Muscle layer of duodenum (tissue), 2 donors: Measurements from ENCODE around the gene TACC3.

Source experiments
- H3K27ac ChIP-seq: one replicate; pipeline ENCODE4 v1.7.0; 2013; ENCODE audit warnings: mild to moderate bottlenecking, low read length
- H3K27me3 ChIP-seq: one replicate; pipeline ENCODE4 v1.7.0; 2013; ENCODE audit warnings: low read depth, mild to moderate bottlenecking, control low read depth, low read length
- H3K36me3 ChIP-seq, 2 donors: one replicate each; pipeline ENCODE4 v1.7.0; 2013; ENCODE audit warnings: low read length in 2 of 2, control low read depth in 1 of 2, mild to moderate bottlenecking in 1 of 2; ENCODE audit not compliant: insufficient read depth in 2 of 2, control insufficient read depth in 1 of 2
- H3K4me1 ChIP-seq, 2 donors: one replicate each; pipeline ENCODE4 v1.7.0; 2013; ENCODE audit warnings: low read length in 2 of 2, mild to moderate bottlenecking in 2 of 2, control low read depth in 1 of 2, moderate library complexity in 1 of 2; ENCODE audit not compliant: insufficient read depth in 2 of 2, control insufficient read depth in 1 of 2
- H3K4me3 ChIP-seq, 2 donors: one replicate each; pipeline ENCODE4 v1.7.0; 2013; ENCODE audit warnings: low read length in 2 of 2, low read depth in 1 of 2, mild to moderate bottlenecking in 1 of 2
- H3K9me3 ChIP-seq, 2 donors: one replicate each; pipeline ENCODE4 v1.7.0; 2013; ENCODE audit warnings: low read length in 2 of 2, control low read depth in 1 of 2, mild to moderate bottlenecking in 1 of 2; ENCODE audit not compliant: control insufficient read depth in 1 of 2
- donor health status: healthy.

The TACC3 gene

GRCh38 chr4:1749370-1749769 lies 28.0 kb downstream of the TACC3 start:
- no peak overlapping the region for H3K27ac ChIP-seq
- no peaks in the 10 kb centered on the region for H3K27me3 ChIP-seq
- no peak overlapping the region for H3K4me3 ChIP-seq
- peaks cover 0 to 6% of the 10 kb centered on the region in 2 donors for H3K4me1 ChIP-seq
- no peaks in the 10 kb centered on the region for H3K9me3 ChIP-seq
- peaks cover 0 to 4% of the 10 kb centered on the region in 2 donors for H3K36me3 ChIP-seq

DNA sequence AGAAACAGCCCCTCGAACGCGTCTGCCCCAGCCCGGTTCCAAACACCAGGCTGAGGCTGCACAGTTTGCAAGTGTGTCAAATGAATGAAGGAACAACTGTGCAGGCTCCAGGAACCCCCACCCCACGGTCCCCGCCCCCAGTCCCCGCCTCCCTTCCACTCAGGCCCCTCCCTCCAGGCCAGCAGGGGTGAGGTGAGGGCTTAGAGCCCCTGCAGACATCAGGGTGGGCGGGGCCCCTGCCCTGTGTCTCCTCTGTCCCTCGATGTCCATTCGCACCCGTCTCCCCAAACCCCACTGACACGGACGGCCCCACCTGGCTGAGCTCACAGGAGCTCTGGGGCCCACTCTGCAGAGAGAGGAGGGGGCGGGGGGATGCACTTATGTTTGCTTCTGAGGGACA lies 28.5 kb downstream of the TACC3 start:
- Histone ChIP-seq H3K9me3 (no peaks in the 10 kb centered on the region), H3K27me3 (no peaks in the 10 kb centered on the region), H3K36me3 (no peaks in the 10 kb centered on the region), H3K4me1 (peaks cover 0 to 6% of the 10 kb centered on the region in 2 donors), H3K27ac (no peak overlapping the region), H3K4me3 (no peak overlapping the region)

DNA sequence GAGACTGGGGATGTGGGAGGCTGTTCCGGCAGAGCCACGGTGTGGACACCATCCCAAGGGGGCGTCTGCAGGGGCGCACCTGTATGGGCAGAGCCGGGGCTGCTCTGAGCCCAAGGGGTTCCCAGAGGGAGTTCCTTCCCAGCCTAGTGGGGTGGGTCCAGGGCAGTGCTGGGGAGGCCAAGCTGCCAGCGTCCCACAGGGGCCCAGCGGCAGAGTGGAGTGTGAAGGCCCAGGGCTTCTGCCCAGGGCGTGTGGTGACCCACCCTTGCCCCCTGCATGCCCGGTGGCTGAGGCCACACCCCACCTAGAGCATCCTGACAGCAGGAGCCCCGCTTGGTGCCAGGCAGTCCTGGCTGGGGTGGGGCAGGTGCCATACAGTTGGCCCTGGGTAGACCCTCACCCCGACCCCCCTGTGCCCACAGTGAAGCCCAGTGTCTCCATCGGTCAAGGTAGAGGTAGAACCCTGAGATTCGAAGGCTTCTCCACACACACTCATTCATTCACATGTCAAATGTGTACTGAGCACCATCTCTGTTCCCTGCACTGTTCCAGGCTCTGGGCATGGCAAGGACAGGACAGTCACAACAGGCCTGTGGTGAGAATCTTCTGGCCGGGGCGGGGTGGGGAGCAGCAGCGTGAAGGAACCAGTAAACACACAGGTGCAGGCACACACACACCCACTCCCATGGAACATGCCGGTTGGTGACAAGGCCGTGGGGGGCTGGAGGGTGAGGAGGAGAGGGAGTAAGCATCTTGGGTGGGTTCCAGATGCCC lies 29.2 kb downstream of the TACC3 start:
- no peak overlapping the region for H3K27ac ChIP-seq
- no peaks in the 10 kb centered on the region for H3K36me3 ChIP-seq
- no peak overlapping the region for H3K4me3 ChIP-seq
- peaks cover 0 to 6% of the 10 kb centered on the region in 2 donors for H3K4me1 ChIP-seq
- no peaks in the 10 kb centered on the region for H3K9me3 ChIP-seq
- H3K27me3 ChIP-seq = no peaks in the 10 kb centered on the region

- Histone ChIP-seq H3K4me1 (peaks cover 0 to 6% of the 10 kb centered on the region in 2 donors), H3K27ac (no peak overlapping the region), H3K27me3 (no peaks in the 10 kb centered on the region), H3K9me3 (no peaks in the 10 kb centered on the region), H3K4me3 (no peak overlapping the region), H3K36me3 (no peaks in the 10 kb centered on the region)
Measured at GRCh38 chr4:1751155-1751918, 30.0 kb downstream of the TACC3 start.

DNA sequence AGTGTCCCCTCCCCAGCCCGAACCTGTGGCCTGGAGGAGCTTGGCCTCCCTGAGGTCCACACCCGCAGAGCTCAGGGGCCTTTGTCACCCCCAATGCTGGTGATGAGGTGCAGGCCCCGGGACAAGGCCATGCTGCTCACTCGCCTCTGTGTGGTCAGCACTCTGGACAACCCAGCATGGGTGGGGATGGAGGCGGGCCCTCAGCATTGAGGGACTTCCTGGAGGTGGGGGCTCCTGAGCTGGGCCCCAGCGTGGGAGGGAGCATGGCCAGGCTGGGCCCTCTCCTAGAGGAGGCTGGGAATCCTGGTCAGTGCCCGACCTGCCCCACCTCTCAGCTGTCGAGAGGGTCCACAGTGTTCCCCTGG lies 30.6 kb downstream of the TACC3 start:
- H3K9me3 ChIP-seq = no peaks in the 10 kb centered on the region
- peaks cover 0 to 6% of the 10 kb centered on the region in 2 donors for H3K4me1 ChIP-seq
- H3K27ac ChIP-seq = no peak overlapping the region
- no peaks in the 10 kb centered on the region for H3K27me3 ChIP-seq
- H3K4me3 ChIP-seq = no peak overlapping the region
- H3K36me3 ChIP-seq = no peaks in the 10 kb centered on the region

DNA sequence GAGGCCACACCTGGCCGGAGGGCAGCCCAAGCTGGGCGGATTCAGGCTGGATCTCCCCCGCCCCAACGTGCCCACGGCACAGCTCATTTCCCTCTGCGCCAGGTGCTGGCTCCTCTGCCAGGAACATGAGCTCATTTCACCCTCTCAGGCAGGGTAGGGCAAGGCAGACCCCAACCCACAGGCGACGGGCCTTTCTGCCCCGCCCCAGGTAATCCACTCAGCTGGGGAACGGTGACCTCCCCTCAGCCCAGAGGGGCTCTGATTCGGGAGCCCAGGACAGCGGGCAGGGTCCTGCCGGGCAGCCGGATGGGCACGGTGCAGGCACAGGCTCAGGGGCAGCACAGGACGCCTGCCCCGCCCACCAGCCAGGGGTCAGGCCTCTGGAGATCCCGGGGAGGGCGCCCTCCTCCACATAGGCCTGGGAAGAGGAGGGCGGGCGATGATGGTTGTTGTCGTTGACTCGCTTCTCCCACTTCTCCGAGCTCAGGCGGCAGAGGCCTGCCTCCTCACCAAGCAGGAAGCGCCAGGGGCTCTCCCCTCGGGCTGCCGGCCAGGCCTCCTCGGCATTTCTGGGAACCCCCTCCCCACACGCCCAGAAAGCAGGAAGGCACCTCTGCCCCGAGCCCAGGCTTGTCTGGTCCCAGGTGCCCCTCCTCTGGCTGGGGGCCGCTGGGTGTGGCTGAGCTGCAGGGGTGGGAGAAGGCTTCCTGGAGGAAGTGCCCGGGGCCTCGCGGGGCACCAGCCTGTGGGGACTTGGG lies 31.1 kb downstream of the TACC3 start:
- no peaks in the 10 kb centered on the region for H3K27me3 ChIP-seq
- H3K27ac ChIP-seq = no peak overlapping the region
- no peak overlapping the region for H3K4me3 ChIP-seq
- no peaks in the 10 kb centered on the region for H3K36me3 ChIP-seq
- H3K4me1 ChIP-seq = peaks cover 0 to 6% of the 10 kb centered on the region in 2 donors
- H3K9me3 ChIP-seq = no peaks in the 10 kb centered on the region

DNA sequence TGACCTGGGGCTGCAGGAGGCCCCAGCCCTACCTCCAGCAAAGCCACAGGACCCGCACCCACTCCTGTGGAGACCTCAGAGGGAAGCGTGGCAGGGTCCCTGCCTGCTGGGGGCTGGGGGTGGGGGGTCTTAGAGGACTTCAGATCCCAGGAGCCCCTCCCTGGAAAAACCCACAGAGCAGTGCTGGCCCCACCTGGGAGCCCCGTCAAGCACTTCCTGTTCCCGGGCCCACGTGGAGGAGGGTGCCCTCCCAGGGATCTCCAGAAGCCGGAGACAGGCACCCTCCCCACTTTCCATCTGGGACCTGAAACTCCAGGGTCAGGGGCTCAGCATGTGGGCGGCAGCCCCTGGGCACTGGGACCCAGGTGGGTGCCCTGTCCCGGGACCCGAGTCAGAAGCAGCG lies 32.0 kb downstream of the TACC3 start:
- Histone ChIP-seq H3K36me3 (no peaks in the 10 kb centered on the region), H3K27me3 (no peaks in the 10 kb centered on the region), H3K9me3 (no peaks in the 10 kb centered on the region), H3K4me3 (no peak overlapping the region), H3K4me1 (peaks cover 0 to 4% of the 10 kb centered on the region in 2 donors), H3K27ac (no peak overlapping the region)

DNA sequence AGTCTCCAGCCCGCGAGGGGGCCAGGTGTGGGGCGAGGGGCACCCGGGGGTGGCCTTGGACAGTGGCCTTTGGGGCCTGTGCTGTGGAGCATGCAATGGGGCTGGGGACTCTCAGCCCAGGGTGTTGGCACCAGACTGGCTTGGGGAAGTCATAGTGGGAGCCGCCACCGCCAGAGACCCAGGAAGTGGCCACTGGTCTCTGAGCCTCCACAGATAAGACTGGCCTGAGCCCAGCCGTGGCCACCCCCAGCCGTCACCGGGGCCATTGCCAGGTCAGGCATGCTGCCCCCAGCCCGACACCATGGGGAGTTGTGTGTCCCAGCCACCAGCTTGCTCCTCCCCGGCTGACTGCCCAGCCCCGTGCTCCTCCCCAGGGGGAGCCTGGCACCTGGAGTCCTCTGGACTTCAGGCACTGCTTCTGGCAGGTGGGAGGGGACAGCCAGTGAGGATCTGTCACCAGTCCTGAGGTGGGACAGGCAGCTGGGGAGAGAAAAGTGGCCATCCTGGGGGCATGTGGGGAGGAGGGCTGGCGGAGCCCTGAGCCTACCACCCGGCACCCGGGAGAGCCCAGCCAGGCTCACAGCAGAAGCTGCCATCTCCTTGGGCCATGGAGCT lies 32.5 kb downstream of the TACC3 start:
- no peak overlapping the region for H3K27ac ChIP-seq
- H3K4me1 ChIP-seq = no peaks in the 10 kb centered on the region
- no peaks in the 10 kb centered on the region for H3K9me3 ChIP-seq
- H3K36me3 ChIP-seq = no peaks in the 10 kb centered on the region
- H3K4me3 ChIP-seq = no peak overlapping the region
- H3K27me3 ChIP-seq = no peaks in the 10 kb centered on the region

GRCh38 chr4:1754336-1754735 lies 33.0 kb downstream of the TACC3 start:
- no peaks in the 10 kb centered on the region for H3K36me3 ChIP-seq
- H3K4me1 ChIP-seq = no peaks in the 10 kb centered on the region
- no peak overlapping the region for H3K4me3 ChIP-seq
- H3K9me3 ChIP-seq = no peaks in the 10 kb centered on the region
- H3K27ac ChIP-seq = no peak overlapping the region
- H3K27me3 ChIP-seq = no peaks in the 10 kb centered on the region

GRCh38 chr4:1755297-1755696 lies 34.0 kb downstream of the TACC3 start:
- Histone ChIP-seq H3K4me3 (no peak overlapping the region), H3K27me3 (no peaks in the 10 kb centered on the region), H3K9me3 (no peaks in the 10 kb centered on the region), H3K27ac (no peak overlapping the region), H3K4me1 (no peaks in the 10 kb centered on the region), H3K36me3 (no peaks in the 10 kb centered on the region)

GRCh38 chr4:1756079-1756478 lies 34.8 kb downstream of the TACC3 start:
- Histone ChIP-seq H3K27ac (no peak overlapping the region), H3K4me3 (no peak overlapping the region), H3K27me3 (no peaks in the 10 kb centered on the region), H3K9me3 (no peaks in the 10 kb centered on the region), H3K36me3 (no peaks in the 10 kb centered on the region), H3K4me1 (no peaks in the 10 kb centered on the region)
